ENCODE data around the gene IFNL1. TPM values are rescaled to one million over a fixed set of nuclear protein-coding genes. Genes with fewer than 3 reads are reported as not detected.
A peak's percentile ranks its signal among the peaks of the same experiment; 100 is the strongest.

IFNL1 gene
- total and polyA plus RNA-seq, 9 of the 15 experiments (the other 6 are each of a cell fraction or from before 2014, with no cell fraction given): not detected

- TF ChIP-seq MXD1 (CRISPR knock-in tag; IDR thresholded peaks at IDR 0.05; ENCODE audit: borderline replicate concordance, poor library complexity, severe bottlenecking) (no peak), ZNF318 (IDR thresholded peaks at IDR 0.05; ENCODE audit: borderline replicate concordance in 1 of 2, low read depth in 1 of 2) (no peak), POLR2A (conservative IDR thresholded peaks at IDR 0.05) (peak; percentile 94), HNRNPUL1 (IDR thresholded peaks at IDR 0.05; ENCODE audit: low read length) (no peak), CREB3 (tag; conservative IDR thresholded peaks at IDR 0.05; ENCODE audit: low read depth) (no peak), ZNF518B (CRISPR knock-in tag; IDR thresholded peaks at IDR 0.05) (no peak), PRDM10 (IDR thresholded peaks at IDR 0.05; ENCODE audit: partially characterized antibody) (peak; percentile 7), ZNF311 (CRISPR knock-in tag; IDR thresholded peaks at IDR 0.05) (no peak)
These were observed 45.8 kb downstream of the IFNL1 start, which contains the start of gene SAMD4B (continued) for GRCh38 chr19:39341719-39342604.
